ENCODE measurements around the gene CASKIN2.

Gene CASKIN2

GRCh38 chr17:75548813-75549212 lies 33.5 kb upstream of the CASKIN2 start:
- DNase-seq: no peak

- DNase-seq: no peak
Measured at GRCh38 chr17:75547091-75547490, 31.8 kb upstream of the CASKIN2 start.

GRCh38 chr17:75546181-75546580 lies 30.8 kb upstream of the CASKIN2 start:
- DNase-seq: no peak

- no peak for DNase-seq
Measured at GRCh38 chr17:75544250-75544649, 28.9 kb upstream of the CASKIN2 start.

DNA sequence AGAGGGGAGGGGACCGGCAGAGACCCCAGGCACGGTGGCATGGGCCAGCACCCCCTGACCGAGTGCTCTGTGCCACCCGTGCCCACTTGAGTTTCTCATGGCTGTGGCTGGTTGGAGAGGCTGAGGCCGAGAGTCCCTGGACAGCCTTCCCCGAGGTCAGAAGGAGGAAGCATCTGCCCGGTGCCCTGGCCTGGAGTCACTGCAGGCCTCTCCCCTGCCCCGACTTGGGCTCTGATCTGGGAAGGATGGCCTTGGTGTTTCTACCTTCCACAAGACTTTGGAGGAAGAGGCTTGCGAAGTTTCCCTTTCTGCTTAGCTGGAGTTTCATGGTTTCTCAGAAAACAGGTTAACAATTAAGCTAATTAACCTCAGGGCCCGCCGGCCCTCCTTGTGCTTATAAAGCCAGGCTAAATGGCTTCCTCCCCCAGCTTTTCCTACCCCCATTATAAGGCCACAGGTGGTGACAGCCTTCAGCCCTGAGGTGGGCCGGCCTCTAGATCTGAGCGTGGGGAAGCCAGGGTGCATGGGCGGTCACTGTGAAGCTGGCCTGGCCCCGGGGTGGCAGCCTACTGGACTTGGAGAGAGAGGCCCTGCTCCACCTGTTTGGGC lies 27.5 kb upstream of the CASKIN2 start:
- DNase-seq: no peak

DNA sequence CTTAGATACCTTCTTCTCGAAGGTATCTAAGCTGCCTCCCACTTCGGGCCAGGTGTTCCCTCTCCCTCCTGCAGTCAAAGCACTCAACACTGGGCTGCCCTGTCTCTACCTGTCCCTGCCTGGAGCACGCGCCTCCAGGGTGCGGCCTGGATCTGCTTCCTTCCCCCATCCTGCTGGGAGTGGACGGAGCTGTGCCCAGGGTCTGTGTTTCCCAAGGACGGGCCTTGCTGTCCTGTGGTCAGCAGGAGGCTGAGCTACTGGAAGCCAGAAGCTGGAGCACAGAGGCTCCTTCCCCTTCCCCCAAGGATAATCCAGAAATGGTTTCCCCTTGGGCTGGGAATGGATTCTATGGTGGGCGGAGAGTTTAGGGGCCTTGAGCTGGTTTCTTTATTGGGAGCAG lies 26.9 kb upstream of the CASKIN2 start:
- no peak for DNase-seq

DNA sequence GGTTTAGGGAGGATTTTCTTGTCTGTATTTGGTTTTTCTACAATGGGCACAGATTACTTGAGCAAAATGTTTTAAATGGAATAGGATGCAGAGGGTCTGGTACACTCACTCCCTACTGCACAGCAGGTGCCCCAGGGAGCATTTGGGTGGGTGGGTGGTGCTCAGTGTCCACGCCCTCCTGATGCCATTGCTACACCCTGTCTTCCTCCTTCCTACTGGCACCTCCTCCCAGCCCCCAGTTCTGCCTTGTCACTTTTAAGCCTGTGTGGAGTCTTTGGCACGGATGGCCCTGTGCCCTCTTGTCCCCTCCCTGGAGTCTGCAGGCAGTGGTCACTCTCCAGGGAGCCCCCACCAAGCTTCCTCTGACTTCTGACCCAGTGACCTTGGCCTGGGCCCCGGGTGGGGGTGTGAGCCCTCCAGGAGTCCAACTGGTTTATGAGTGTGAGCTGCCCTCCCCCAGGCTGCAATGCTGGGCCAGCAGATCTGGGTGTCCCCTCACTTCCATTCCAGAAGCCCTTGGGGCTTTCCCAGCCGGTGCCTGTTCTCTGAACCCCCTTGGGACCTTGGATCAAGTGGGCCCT lies 25.7 kb upstream of the CASKIN2 start:
- DNase-seq: no peak

- DNase-seq: no peak
Measured at GRCh38 chr17:75539967-75540729, 24.8 kb upstream of the CASKIN2 start.

GRCh38 chr17:75536366-75536765 lies 21.0 kb upstream of the CASKIN2 start:
- DNase-seq: no peak

- DNase-seq: no peak
Measured at GRCh38 chr17:75535871-75536270, 20.5 kb upstream of the CASKIN2 start.

DNA sequence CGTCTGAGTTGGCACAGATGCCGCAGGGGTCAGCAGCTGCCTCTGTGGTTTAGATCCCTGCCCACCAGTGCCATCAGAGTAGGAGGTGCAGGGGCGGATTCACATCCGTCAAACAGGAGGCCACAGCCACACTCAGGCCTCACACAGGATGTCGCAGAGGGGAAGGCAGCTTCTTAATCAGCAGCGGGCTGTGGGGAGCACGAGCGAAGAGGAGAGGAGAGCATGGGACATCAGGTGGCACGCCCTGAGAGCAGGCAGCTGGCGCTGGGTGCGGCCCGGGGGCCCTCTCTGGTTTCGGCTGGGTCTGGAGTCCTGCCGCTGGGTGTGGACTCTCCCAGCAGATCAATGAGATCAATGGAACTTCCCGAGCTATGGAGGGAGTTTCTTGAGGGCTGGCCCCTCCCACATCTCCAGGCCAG lies 19.8 kb upstream of the CASKIN2 start:
- no peak for DNase-seq

DNA sequence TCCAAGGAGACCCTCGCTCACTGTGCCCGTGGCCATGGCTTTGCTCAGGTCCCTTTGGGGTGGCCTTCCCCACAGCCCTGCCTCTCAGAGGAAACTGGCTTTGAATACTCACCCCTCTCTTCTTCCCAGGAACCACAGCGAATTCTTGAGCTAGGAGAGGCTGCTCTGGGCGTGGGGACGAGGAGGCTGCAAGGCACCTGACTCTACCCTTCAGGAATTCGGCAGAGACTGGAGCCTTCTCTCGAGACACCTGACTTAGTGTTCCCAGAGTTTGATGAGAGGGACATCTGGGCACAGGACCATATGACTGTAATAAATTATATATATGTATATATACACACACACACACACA lies 16.4 kb upstream of the CASKIN2 start:
- DNase-seq: no peak

GRCh38 chr17:75530837-75531720 lies 15.7 kb upstream of the CASKIN2 start:
- DNase-seq: no peak

- DNase-seq: no peak
Measured at GRCh38 chr17:75526555-75527270, 11.4 kb upstream of the CASKIN2 start.

GRCh38 chr17:75525806-75526554 lies 10.6 kb upstream of the CASKIN2 start:
- DNase-seq: no peak

DNA sequence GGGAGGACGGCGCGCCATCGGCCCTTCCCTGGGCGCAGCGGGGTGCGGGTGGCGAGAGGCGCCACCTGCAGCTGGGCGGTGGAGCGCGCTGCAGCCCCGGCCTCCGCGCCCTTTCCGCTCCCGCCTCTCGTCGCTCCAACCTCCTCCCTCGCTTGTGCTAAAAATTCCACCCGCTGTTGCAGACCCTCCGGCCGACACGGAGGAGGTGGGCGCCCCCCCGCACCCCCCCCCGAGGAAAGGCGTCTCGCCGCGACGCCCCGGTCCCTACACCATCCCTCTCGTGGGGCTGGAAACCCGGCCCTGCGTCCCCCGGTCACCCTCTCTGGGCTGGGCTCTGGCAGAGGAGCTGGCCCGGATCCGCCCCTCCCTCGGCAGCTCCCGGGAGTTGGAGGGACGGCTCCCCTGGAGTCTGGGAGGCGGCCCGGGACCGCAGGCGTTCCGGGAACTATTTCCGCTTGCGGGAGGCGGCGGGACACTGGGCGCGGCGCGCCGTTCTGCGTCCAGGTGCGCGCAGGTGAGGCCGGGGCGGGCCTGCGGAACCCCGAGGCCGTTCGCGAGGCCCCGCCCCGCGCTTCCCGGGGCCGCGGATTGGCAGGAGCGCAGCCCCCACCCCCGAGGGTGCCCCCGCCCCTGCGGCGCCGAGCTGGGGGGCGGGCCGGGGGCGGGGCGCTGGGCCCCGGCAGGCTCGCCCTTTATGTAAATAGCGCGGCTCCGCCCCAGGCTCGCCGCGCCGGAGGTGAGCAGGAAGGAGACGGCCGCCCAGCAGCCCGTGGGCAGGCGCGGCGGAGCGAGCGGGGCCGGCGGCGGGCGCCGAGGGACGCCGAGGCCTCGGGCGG lies 9.9 kb upstream of the CASKIN2 start, which contains the start of gene LLGL2:
TSS of gene LLGL2 (plus strand) at position 728 of the 836 bp plus-strand sequence. CDS start 17,730 bp downstream, outside the sequence.
- DNase-seq: peak; percentile 28

DNA sequence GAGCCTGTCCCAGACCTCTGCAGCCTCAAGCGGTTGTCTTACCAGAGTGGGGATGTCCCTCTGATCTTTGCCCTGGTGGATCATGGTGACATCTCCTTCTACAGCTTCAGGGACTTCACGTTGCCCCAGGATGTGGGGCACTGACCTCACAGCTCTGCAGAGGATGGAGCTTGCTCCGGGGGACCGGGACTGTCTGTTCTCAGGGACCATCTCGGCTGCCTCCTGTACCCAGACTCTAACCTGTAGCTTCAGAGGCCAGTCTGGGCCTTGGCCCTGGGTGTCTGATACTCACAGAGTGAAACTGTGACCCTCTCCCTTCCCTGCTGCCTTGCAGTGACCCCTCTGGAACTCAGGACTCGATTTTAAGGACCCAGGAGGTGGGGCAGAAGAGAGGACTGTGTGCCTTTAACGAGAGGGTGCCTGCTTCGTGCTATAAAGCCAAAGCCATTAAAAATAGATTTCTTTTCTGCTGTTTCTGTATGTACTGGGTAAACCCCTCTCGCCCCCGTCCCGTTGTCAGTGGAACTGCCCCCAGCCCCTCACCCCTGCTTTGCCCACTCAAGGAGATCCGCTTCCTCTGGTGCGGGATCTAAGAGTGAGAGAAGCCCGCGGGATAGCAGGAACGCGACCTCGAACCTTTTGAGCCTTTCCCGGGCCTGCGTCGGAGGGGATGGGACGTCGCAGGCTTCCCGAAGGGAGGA lies 9.1 kb upstream of the CASKIN2 start:
- DNase-seq: no peak

GRCh38 chr17:75523647-75524046 lies 8.3 kb upstream of the CASKIN2 start:
- DNase-seq: no peak

DNA sequence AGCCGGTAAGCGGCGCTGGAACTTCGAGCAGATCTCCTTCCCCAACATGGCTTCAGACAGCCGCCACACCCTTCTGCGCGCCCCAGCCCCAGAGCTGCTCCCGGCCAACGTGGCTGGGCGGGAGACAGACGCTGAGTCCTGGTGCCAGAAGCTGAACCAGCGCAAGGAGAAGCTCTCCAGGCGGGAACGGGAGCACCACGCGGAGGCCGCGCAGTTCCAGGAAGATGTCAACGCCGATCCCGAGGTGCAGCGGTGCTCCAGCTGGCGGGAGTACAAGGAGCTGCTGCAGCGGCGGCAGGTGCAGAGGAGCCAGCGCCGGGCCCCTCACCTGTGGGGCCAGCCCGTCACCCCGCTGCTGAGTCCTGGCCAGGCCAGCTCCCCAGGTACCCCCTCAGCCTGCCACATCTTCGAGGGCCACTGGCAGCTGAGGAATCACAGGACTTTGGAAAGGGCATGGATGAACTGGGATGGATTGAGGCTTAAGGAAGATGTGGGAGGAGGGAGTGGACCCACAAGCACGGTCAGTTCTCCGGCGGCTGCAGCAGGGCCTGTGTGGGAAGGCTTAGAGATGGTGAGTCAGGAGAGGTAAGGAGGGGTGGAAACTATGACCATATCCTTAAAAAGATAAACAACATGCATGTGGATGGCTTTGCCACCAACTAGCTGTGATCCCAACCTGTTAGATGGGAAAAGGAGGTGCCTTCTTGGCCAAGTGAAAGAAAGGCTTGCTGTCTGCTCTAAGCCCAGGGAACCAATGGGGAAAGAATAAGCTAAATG lies 6.8 kb upstream of the CASKIN2 start:
- no peak for DNase-seq
